Stimulated activated CD8-positive, alpha-beta memory T cell treated with anti-CD3 and anti-CD28 coated beads, Interleukin-2, amount 100 ng/mL, for 48 hours (primary cell): ENCODE data around the gene OR10P1.

Experiments
- DNase-seq, 2 donors: peaks; one replicate each; pipeline ENCODE4 v3.0.0-alpha.2; 2020; ENCODE audit warnings: low read depth in 2 of 2

The OR10P1 gene

GRCh38 chr12:55651299-55651683, 14.6 kb downstream of the OR10P1 start:
- no peak for DNase-seq

DNA sequence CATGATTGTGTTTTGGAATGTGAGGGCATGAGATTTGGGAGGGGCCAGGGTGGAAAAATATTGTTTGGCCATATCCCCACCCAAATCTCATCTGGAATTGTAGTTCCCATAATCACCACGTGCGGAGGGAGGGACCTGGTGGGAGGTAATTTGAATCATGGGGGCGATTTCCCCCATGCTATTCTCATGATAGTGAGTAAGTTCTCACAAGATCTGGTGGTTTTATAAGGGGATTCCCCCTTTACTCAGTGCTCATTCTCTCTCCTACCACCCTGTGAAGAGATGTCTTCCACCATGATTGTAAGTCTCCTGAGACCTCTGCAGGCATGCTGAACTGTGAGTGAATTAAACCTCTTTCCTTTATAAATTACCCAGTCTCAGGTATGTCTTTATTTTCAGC, 15.7 kb downstream of the OR10P1 start:
- no peak for DNase-seq

- DNase-seq: no peak
Measured at GRCh38 chr12:55653031-55653430, 16.3 kb downstream of the OR10P1 start.

DNA sequence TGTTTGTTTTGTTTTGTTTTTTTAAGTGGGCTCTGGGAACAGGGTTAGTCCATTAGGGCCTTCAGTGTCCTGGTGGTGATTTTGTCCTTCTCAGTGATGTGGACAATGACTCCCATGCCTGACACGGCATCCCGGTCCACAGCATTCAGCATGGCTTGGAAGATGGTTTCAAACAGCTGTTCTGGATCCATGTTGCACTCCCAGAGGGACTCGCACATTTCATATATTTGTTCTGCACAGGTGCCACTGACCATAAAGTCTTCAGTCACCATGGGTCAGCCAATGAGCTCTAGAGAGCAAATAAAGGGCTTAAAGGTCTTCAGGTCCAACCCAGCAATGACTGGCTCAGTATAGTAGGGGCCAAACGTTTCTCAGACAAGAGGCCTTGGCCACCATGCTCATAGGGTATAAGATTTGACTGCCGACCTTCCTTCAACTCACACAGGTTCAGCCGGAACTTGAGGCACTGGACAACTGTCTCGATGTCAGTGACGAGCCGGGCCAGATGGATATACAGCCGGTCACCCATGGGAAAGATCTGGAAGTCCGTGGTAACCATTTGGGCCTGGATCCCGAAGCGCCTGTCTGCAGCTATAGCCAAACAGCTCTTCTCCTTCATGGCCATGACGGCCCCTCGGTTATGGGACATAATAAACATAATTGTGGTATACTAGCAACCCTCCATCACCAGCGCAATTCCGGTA, 18.0 kb downstream of the OR10P1 start:
- DNase-seq: no peak

DNA sequence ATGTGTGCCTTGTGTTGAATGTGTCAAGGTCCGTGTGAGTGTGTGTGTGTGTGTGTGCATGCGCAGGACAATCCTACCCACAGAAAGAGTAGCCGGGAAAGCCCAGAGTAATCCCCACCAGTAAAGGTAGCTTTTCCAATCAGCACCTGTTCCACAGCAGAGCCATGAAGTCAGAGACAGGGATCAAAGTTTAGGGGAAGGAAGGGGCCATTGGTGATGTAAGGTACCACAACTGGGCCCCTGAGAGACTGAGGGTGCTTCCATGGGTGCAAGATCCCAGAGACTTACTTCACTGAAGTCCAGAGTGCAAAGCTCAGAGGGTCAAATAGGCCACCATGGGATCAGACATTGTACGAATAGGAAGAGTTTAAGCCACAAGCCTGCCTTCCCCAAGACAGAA, 20.5 kb downstream of the OR10P1 start:
- no peak for DNase-seq

DNA sequence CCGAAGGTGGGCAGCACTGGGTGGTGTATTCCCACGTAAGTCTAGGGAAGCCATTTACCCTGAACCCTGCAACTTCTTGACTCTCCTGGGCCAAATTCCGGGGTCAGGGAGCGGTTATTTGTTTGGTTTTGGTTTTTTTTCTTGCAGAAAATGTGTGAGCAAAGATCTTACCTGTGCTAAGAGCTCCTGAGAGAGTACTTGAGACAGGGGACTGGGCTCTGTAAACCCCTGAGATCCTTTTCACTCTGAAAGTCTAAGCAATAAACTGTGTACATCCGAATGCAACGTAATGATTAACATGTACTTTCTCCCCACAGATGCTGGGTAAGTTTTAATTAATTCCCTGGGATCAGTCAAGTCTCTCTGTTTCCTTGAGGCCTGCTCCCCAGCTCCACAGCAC, 21.5 kb downstream of the OR10P1 start:
- no peak for DNase-seq

- DNase-seq: no peak
Measured at GRCh38 chr12:55658635-55659391, 22.1 kb downstream of the OR10P1 start.

DNA sequence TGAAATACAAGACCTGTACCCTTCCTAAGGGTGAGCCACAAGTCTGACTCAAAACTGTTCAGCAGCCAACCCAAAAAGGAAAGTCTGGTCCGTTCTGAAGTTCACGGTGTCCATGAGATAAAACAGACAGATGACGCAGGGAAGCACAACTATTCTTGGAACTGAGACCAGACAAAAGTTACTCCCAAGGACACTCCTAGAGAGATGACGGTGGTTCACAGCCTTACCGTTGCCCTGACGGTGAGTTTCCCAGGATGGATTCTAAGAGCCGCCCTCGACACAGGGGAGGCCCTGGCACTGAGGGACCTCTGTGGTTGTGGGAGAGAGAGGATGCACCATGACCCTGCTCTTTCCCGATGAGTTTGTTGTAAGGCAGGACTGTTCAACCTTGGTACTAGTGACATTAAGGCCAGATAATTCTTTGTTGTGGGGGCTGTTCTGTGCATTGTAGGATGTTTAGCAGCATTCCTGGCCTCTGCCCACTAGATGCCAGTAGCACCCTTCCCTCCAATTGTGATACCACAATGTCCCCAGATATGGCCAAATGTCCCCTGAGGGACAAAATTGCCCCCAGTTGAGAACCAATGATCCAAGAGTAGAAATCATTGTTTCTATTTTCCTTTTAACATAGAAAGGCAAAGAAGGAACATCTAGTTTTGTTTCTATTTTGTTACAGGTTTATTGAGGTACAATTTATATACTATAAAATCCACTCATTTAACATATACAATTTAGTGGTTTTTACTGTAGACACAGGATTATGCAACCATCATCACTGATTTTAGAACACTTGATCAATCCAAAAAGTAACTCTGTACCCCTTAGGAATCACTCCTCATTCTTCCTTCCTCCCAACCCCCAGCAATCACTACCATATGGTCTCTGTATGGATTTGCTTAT, 23.0 kb downstream of the OR10P1 start:
- no peak for DNase-seq

GRCh38 chr12:55663391-55663790, 26.7 kb downstream of the OR10P1 start:
- DNase-seq: no peak

DNA sequence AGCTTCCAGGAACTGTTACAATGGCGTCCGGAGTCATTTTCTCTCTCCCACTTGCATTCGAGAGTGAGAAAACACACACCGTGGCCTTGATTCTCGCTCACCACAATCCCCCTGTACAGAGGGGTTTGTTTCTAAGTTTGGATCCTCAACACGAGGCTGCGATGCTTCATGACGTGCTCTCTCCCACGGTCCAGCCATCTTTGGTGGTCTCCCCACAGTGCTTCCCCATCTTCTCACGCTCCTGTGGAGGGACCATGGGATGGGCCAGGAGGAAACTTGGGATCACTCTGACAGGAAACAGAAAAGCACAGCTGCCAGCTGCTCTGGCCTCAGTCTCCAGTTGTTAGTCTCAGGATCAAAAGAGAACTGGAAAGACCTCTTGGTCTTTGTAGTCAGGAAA, 28.1 kb downstream of the OR10P1 start:
- DNase-seq: no peak

- DNase-seq: no peak
Measured at GRCh38 chr12:55666508-55666907, 29.8 kb downstream of the OR10P1 start.

DNA sequence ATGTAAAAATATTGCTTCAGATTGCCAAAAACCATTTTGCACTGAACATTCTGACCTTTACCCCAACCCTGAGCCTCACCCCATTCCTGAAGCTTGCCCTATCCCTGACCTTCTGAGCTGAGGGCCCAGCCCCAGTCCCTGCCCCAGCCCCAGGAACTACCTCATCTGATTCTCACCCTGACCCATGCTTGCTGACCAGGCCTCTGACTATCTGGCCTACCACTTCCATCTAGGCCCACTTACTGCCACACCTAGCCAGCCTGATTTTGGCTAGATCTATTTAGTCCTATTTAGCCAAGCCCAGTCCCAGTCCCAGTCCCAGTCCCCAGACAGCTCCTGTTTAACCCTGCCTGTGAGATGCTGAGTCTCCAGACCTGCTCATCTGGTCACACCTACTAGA, 33.6 kb downstream of the OR10P1 start:
- DNase-seq: no peak

DNA sequence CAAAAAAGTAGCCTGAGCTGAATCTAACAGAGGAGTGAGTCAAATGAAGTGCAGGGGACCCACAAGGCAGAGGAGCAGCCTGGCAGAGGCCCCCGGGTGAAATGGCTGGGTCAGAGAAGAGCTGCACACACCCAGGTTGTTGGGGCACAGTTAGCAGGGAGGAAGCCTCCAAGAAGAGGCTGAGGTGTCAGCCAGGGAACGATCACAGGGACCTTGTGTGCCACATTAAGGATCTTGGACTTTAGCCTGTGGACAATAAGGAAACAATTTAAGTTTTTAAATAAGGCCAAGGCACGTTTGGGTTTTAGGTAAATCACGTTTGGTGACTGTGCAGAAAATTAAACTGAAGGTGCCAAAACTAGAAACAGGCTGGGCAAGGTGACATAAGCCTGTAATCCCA, 35.1 kb downstream of the OR10P1 start:
- no peak for DNase-seq

DNA sequence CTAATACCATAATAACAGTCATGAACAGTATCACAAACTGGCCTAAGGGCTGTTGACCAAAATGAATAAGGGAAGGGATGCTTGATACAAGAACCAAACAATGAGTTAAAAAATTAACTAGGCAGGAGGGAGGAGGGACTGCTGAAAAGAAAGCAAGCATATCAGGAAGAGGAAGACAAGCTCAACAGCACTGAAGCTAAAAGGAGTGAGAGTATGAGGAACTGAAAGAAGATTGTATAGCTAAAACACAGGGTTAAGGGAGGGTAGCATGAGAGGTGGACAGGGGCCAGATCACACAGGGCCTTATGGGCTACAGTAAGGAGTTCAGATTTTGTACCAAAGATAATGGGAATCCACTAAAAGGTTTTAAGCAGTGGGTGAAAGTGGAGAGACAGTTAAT, 36.9 kb downstream of the OR10P1 start:
- DNase-seq: no peak

- no peak for DNase-seq
Measured at GRCh38 chr12:55675666-55676065, 39.0 kb downstream of the OR10P1 start.

DNA sequence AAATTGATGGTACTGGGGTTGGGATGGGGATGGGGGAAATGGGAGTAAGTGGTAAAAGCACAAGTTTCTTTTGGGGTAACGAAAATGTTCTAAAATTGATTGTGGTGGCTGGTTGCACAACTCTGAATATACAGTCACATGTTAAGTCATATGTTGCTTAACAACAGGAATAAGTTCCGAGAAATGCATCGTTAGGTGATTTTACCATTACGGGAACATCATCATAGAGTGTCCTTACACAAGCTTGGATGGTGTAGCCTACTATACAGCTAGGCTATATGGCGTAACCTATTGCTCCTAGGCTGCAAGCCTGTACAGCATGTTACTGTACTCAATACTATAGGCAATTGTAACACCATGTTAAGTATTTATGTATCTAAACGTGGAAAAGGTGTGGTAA, 40.0 kb downstream of the OR10P1 start:
- DNase-seq: no peak

DNA sequence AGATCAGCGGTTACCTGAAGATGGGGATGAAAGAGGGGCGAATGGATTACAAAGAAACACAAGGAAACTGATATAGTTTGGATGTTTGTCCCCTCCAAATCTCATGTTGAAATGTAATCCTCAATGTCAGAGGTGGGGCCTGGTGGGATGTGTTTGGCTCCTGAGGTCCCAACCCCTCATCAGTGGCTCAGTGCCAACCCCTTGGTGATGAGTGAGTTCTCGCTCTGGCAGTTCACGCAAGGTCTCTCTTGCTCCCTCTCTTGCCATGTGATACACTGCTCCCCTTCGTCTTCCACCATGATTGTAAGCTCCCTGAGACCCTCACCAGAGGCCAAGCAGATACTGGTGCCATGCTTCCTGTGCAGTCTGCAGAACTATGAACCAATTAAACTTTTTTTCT, 43.0 kb downstream of the OR10P1 start:
- DNase-seq: no peak

DNA sequence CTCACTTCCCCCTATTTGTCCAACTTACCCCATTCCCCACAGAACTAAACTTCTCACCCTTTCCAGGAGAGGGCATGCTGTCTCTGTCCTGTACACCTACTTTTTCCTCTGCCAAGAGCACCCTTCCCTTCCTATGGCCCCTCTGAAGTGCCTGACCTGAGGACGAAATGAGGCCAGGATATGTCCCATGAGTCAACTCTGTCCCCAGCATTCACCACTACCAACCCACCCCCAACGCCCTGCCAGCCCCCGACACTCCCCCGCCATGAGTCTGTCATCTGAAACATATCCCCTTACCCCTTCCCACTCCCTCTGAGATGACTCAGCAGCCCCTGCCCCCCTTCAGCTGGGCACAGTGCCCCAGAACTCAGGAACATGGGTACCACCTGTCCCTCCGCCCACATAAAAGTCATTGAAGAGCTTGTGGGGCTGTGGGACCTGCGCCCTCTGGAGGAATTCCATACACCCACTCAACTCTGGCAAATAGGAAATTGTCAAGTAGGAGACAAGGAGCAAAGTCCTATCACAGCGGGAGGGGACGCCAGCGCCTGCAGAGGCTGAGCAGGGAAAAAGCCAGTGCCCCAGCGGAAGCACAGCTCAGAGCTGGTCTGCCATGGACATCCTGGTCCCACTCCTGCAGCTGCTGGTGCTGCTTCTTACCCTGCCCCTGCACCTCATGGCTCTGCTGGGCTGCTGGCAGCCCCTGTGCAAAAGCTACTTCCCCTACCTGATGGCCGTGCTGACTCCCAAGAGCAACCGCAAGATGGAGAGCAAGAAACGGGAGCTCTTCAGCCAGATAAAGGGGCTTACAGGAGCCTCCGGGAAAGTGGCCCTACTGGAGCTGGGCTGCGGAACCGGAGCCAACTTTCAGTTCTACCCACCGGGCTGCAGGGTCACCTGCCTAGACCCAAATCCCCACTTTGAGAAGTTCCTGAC, 44.7 kb downstream of the OR10P1 start:
- no peak for DNase-seq

- no peak for DNase-seq
Measured at GRCh38 chr12:55682087-55682796, 45.5 kb downstream of the OR10P1 start.

DNA sequence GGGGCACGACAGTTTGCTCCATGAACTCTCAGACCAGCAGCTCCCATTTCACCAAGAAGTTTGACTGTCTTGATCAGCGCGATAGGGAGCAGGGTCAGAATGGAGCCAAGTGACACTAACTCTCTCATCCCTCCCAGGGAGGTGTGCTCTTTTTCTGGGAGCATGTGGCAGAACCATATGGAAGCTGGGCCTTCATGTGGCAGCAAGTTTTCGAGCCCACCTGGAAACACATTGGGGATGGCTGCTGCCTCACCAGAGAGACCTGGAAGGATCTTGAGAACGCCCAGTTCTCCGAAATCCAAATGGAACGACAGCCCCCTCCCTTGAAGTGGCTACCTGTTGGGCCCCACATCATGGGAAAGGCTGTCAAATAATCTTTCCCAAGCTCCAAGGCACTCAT, 47.0 kb downstream of the OR10P1 start:
- no peak for DNase-seq
